MM.1S (cell line): ENCODE results near the gene NANS.

Source experiments
- DNase-seq: peaks from one replicate; pipeline ENCODE4 v3.0.0-alpha.2; 2015
- H2AFZ ChIP-seq: fragments of 300-600 bp; sonication (generic); 2 replicates; pipeline ENCODE4 v1.6.0; 2016; ENCODE audit warnings: antibody characterized with exemption, low read length
- H3F3A ChIP-seq: fragments of 300-600 bp; sonication (generic); 2 replicates; pipeline ENCODE4 v1.6.1; 2016; ENCODE audit warnings: mild to moderate bottlenecking, antibody characterized with exemption, low read length, moderate library complexity, mixed read lengths; ENCODE audit not compliant: insufficient read depth
- H3K27ac ChIP-seq: fragments of 300-600 bp; sonication (generic); 2 replicates; pipeline ENCODE4 v1.5.1; 2016; ENCODE audit warnings: mild to moderate bottlenecking, low read length
- H3K27me3 ChIP-seq: fragments of 300-600 bp; sonication (generic); replicated peaks from 2 replicates; pipeline ENCODE4 v1.6.0; 2016; ENCODE audit warnings: low read length; ENCODE audit not compliant: insufficient read depth
- H3K36me3 ChIP-seq: fragments of 300-600 bp; sonication (generic); replicated peaks from 2 replicates; pipeline ENCODE4 v1.6.1; 2016; ENCODE audit warnings: mild to moderate bottlenecking, low read length, mixed read lengths; ENCODE audit not compliant: insufficient read depth
- H3K4me1 ChIP-seq: fragments of 300-600 bp; sonication (generic); 2 replicates; pipeline ENCODE4 v1.6.1; 2016; ENCODE audit warnings: low read length, mixed read lengths
- H3K4me2 ChIP-seq: fragments of 300-600 bp; sonication (generic); 2 replicates; pipeline ENCODE4 v1.6.0; 2016; ENCODE audit warnings: low read depth, low read length
- H3K4me3 ChIP-seq: fragments of 300-600 bp; sonication (generic); 2 replicates; pipeline ENCODE4 v1.5.1; 2016; ENCODE audit warnings: low read length, mixed read lengths
- H3K79me2 ChIP-seq: fragments of 300-600 bp; sonication (generic); 2 replicates; pipeline ENCODE4 v1.6.1; 2016; ENCODE audit warnings: mixed run types, low read length, mixed read lengths
- H3K9ac ChIP-seq: fragments of 300-600 bp; sonication (generic); 2 replicates; pipeline ENCODE4 v1.6.1; 2016; ENCODE audit warnings: low read length, mixed read lengths
- H3K9me2 ChIP-seq: fragments of 300-600 bp; sonication (generic); replicated peaks from 2 replicates; pipeline ENCODE4 v1.6.1; 2016; ENCODE audit warnings: mild to moderate bottlenecking, low read length, mixed read lengths; ENCODE audit not compliant: insufficient read depth
- H3K9me3 ChIP-seq: fragments of 300-600 bp; sonication (generic); replicated peaks from 2 replicates; pipeline ENCODE4 v1.6.1; 2016; ENCODE audit warnings: mild to moderate bottlenecking, low read length, mixed read lengths; ENCODE audit not compliant: insufficient read depth
- H4K20me1 ChIP-seq: fragments of 300-600 bp; sonication (generic); 2 replicates; pipeline ENCODE4 v1.6.1; 2016; ENCODE audit warnings: mild to moderate bottlenecking, low read length, moderate library complexity, mixed read lengths; ENCODE audit not compliant: insufficient read depth
- EZH2 ChIP-seq: fragments of 300-600 bp; sonication (generic); optimal IDR thresholded peaks from 2 replicates; pipeline ENCODE3; 2017; ENCODE audit warnings: low read depth, mild to moderate bottlenecking, antibody characterized with exemption, low read length, mixed read lengths
- EZH2phosphoT487 ChIP-seq: fragments of 300-600 bp; sonication (generic); IDR thresholded peaks from 2 replicates; pipeline ENCODE4 v1.6.1; 2018; ENCODE audit warnings: antibody characterized with exemption, low read length
- TF ChIP-seq, protein P1 (sequence below): fragments of 300-600 bp; sonication (generic); IDR thresholded peaks from 2 replicates; pipeline ENCODE4 v1.5.1; 2016; ENCODE audit warnings: antibody characterized with exemption, low read length, mixed read lengths

The NANS gene

DNA sequence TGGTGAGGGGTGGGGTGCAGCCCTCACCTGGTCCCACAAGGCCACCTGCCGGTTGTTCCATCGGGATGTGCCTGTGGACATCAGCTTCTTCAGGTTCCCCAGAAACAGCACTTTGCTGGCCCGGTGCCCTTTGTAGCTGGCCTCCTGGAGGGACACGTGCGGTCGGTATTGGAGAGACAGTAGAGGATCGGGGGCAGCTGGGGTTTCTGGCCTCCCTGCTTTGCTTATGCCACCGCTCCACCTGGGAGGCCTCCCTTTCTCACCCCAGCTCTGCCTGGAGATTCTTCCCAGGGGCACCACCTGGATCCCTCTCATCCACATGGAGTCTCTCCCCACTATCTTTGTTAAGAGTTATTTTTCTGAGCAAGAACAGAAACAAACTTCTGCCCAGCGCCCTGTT is 75.6 kb downstream of the NANS start:
- H3K4me2 ChIP-seq: no peak overlapping the region
- H3K9me2 ChIP-seq: no peaks in the 10 kb centered on the region
- H2AFZ ChIP-seq: no peak overlapping the region
- TF ChIP-seq, protein P1, sequence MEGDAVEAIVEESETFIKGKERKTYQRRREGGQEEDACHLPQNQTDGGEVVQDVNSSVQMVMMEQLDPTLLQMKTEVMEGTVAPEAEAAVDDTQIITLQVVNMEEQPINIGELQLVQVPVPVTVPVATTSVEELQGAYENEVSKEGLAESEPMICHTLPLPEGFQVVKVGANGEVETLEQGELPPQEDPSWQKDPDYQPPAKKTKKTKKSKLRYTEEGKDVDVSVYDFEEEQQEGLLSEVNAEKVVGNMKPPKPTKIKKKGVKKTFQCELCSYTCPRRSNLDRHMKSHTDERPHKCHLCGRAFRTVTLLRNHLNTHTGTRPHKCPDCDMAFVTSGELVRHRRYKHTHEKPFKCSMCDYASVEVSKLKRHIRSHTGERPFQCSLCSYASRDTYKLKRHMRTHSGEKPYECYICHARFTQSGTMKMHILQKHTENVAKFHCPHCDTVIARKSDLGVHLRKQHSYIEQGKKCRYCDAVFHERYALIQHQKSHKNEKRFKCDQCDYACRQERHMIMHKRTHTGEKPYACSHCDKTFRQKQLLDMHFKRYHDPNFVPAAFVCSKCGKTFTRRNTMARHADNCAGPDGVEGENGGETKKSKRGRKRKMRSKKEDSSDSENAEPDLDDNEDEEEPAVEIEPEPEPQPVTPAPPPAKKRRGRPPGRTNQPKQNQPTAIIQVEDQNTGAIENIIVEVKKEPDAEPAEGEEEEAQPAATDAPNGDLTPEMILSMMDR: no peak
- TF ChIP-seq EZH2phosphoT487 (no peak), EZH2 (no peak)
- no peak overlapping the region for H3K9ac ChIP-seq
- H3K27me3 ChIP-seq: no peaks in the 10 kb centered on the region
- no peaks in the 10 kb centered on the region for H3F3A ChIP-seq
- H3K27ac ChIP-seq: no peak overlapping the region
- peaks cover 10% of the 10 kb centered on the region; the same call in 1 of the 2 replicates for H3K4me1 ChIP-seq
- no peak for DNase-seq
- H3K9me3 ChIP-seq: no peaks in the 10 kb centered on the region
- H4K20me1 ChIP-seq: no peaks in the 10 kb centered on the region
- no peaks in the 10 kb centered on the region for H3K36me3 ChIP-seq
- no peak overlapping the region for H3K4me3 ChIP-seq
- no peaks in the 10 kb centered on the region for H3K79me2 ChIP-seq
